ENCODE data around the gene FDXR.

FDXR gene

GRCh38 chr17:74872313-74873036 is at the start of gene FDXR:
TSS of gene FDXR (minus strand) at chr17:74872994. CDS start at chr17:74872944, 50 bp downstream.
- TF ChIP-seq GATA3 (IDR thresholded peaks at IDR 0.05; ENCODE audit: low read depth, low read length) (no peak), GATA2 (IDR thresholded peaks at IDR 0.05; ENCODE audit: low read depth, low read length) (0 out of 2 replicates have a peak, but pooled peaks have one; percentile 11)

GRCh38 chr17:74922172-74922571 is 49.4 kb upstream of the FDXR start:
- TF ChIP-seq GATA3 (IDR thresholded peaks at IDR 0.05; ENCODE audit: low read depth, low read length) (no peak), GATA2 (IDR thresholded peaks at IDR 0.05; ENCODE audit: low read depth, low read length) (no peak)

GRCh38 chr17:74921769-74922168 is 49.0 kb upstream of the FDXR start:
- TF ChIP-seq GATA2 (IDR thresholded peaks at IDR 0.05; ENCODE audit: low read depth, low read length) (no peak), GATA3 (IDR thresholded peaks at IDR 0.05; ENCODE audit: low read depth, low read length) (no peak)

GRCh38 chr17:74921026-74921681 is 48.4 kb upstream of the FDXR start:
- TF ChIP-seq GATA3 (IDR thresholded peaks at IDR 0.05; ENCODE audit: low read depth, low read length) (no peak), GATA2 (IDR thresholded peaks at IDR 0.05; ENCODE audit: low read depth, low read length) (no peak)

- TF ChIP-seq GATA2 (IDR thresholded peaks at IDR 0.05; ENCODE audit: low read depth, low read length) = no peak
- no peak for TF ChIP-seq GATA3 (IDR thresholded peaks at IDR 0.05; ENCODE audit: low read depth, low read length)
Measured at GRCh38 chr17:74920642-74921025, 47.8 kb upstream of the FDXR start.

GRCh38 chr17:74920306-74920620 is 47.5 kb upstream of the FDXR start:
- no peak for TF ChIP-seq GATA3 (IDR thresholded peaks at IDR 0.05; ENCODE audit: low read depth, low read length)
- TF ChIP-seq GATA2 (IDR thresholded peaks at IDR 0.05; ENCODE audit: low read depth, low read length) = no peak

- no peak for TF ChIP-seq GATA2 (IDR thresholded peaks at IDR 0.05; ENCODE audit: low read depth, low read length)
- no peak for TF ChIP-seq GATA3 (IDR thresholded peaks at IDR 0.05; ENCODE audit: low read depth, low read length)
Measured at GRCh38 chr17:74919440-74920305, 46.9 kb upstream of the FDXR start.

- no peak for TF ChIP-seq GATA2 (IDR thresholded peaks at IDR 0.05; ENCODE audit: low read depth, low read length)
- TF ChIP-seq GATA3 (IDR thresholded peaks at IDR 0.05; ENCODE audit: low read depth, low read length) = no peak
Measured at GRCh38 chr17:74918906-74919305, 46.1 kb upstream of the FDXR start.

GRCh38 chr17:74917430-74917829 is 44.6 kb upstream of the FDXR start:
- TF ChIP-seq GATA3 (IDR thresholded peaks at IDR 0.05; ENCODE audit: low read depth, low read length) (no peak), GATA2 (IDR thresholded peaks at IDR 0.05; ENCODE audit: low read depth, low read length) (no peak)

- no peak for TF ChIP-seq GATA3 (IDR thresholded peaks at IDR 0.05; ENCODE audit: low read depth, low read length)
- no peak for TF ChIP-seq GATA2 (IDR thresholded peaks at IDR 0.05; ENCODE audit: low read depth, low read length)
Measured at GRCh38 chr17:74916851-74917199, 44.0 kb upstream of the FDXR start.

GRCh38 chr17:74916136-74916850 is 43.5 kb upstream of the FDXR start:
- no peak for TF ChIP-seq GATA2 (IDR thresholded peaks at IDR 0.05; ENCODE audit: low read depth, low read length)
- no peak for TF ChIP-seq GATA3 (IDR thresholded peaks at IDR 0.05; ENCODE audit: low read depth, low read length)

- TF ChIP-seq GATA2 (IDR thresholded peaks at IDR 0.05; ENCODE audit: low read depth, low read length) (no peak), GATA3 (IDR thresholded peaks at IDR 0.05; ENCODE audit: low read depth, low read length) (no peak)
Measured at GRCh38 chr17:74907012-74907411, 34.2 kb upstream of the FDXR start.

GRCh38 chr17:74904687-74905409 is 32.1 kb upstream of the FDXR start:
- TF ChIP-seq GATA3 (IDR thresholded peaks at IDR 0.05; ENCODE audit: low read depth, low read length) = no peak
- TF ChIP-seq GATA2 (IDR thresholded peaks at IDR 0.05; ENCODE audit: low read depth, low read length) = no peak

Measured in SH-SY5Y (cell line).